HepG2 (cell line): ENCODE data around the gene DAB2IP. TPM values are rescaled to one million over a fixed set of nuclear protein-coding genes. Genes with fewer than 3 reads are reported as not detected.

Experiments used
- AKAP8 ChIP-seq: sonication (generic); formaldehyde crosslinking; IDR thresholded peaks from 2 replicates; pipeline ENCODE4 v1.5.1; 2020; ENCODE audit warnings: mild to moderate bottlenecking, missing genetic modification reagents
- FOXA1 ChIP-seq, 2 experiments: fragments of 450-650 bp in 1 of 2; sonication (generic) in 1 of 2; formaldehyde crosslinking in 1 of 2; IDR thresholded peaks; 2 replicates each; pipeline versions ENCODE4 v1.4.0 to v1.6.1; 2016 to 2020; ENCODE audit warnings: missing genetic modification reagents in 1 of 2
- JUND ChIP-seq: sonication (generic); formaldehyde crosslinking; IDR thresholded peaks from 2 replicates; pipeline ENCODE4 v1.8.0; 2022; ENCODE audit warnings: mild to moderate bottlenecking, missing genetic modification reagents
- KLF13 ChIP-seq: sonication (generic); formaldehyde crosslinking; IDR thresholded peaks from 2 replicates; pipeline ENCODE4 v1.4.0; 2020; ENCODE audit warnings: mild to moderate bottlenecking, missing genetic modification reagents
- NONO ChIP-seq, 2 experiments: fragments of 450-650 bp in 1 of 2; sonication (generic) in 1 of 2; formaldehyde crosslinking in 1 of 2; IDR thresholded peaks in 1 of 2; conservative IDR thresholded peaks in 1 of 2; 2 replicates each; pipeline versions ENCODE4 v1.6.1 to v1.8.0; 2017 to 2022; ENCODE audit warnings: mild to moderate bottlenecking in 1 of 2, missing genetic modification reagents in 1 of 2, moderate library complexity in 1 of 2
- PAXIP1 ChIP-seq: sonication (generic); formaldehyde crosslinking; conservative IDR thresholded peaks from 2 replicates; pipeline ENCODE4 v1.4.0; 2020; ENCODE audit warnings: mild to moderate bottlenecking, missing genetic modification reagents, moderate library complexity
- SIN3A ChIP-seq: IDR thresholded peaks from 2 replicates; pipeline ENCODE4 v1.6.1; 2011; ENCODE audit warnings: low read depth, mild to moderate bottlenecking, control low read depth, low read length, borderline replicate concordance
- SIX1 ChIP-seq: sonication (generic); formaldehyde crosslinking; IDR thresholded peaks from 2 replicates; pipeline ENCODE4 v1.4.0; 2020; ENCODE audit warnings: missing genetic modification reagents, borderline replicate concordance
- SPEN ChIP-seq: sonication (generic); formaldehyde crosslinking; IDR thresholded peaks from 2 replicates; pipeline ENCODE4 v1.5.1; 2020; ENCODE audit warnings: low read depth, mild to moderate bottlenecking, missing genetic modification reagents
- TCF7 ChIP-seq: sonication (generic); IDR thresholded peaks from 2 replicates; pipeline ENCODE4 v1.6.1; 2016; ENCODE audit warnings: antibody characterized with exemption, low read depth
- TEAD3 ChIP-seq: optimal IDR thresholded peaks from 2 replicates; pipeline ENCODE3; 2016; ENCODE audit warnings: borderline replicate concordance
- TFAP4 ChIP-seq: sonication (generic); IDR thresholded peaks from 2 replicates; pipeline ENCODE4 v1.6.1; 2016; ENCODE audit warnings: low read depth, borderline replicate concordance
- THAP9 ChIP-seq: sonication (generic); formaldehyde crosslinking; IDR thresholded peaks from 2 replicates; pipeline ENCODE4; 2020; ENCODE audit warnings: missing genetic modification reagents, mild to moderate bottlenecking, borderline replicate concordance
- ZMYM3 ChIP-seq: sonication (generic); formaldehyde crosslinking; IDR thresholded peaks from 2 replicates; pipeline ENCODE4 v1.5.1; 2020; ENCODE audit warnings: mild to moderate bottlenecking, missing genetic modification reagents
- ZNF34 ChIP-seq: sonication (generic); formaldehyde crosslinking; IDR thresholded peaks from 2 replicates; pipeline ENCODE4 v1.4.0; 2020; ENCODE audit warnings: mild to moderate bottlenecking, missing genetic modification reagents, borderline replicate concordance
- ZNF501 ChIP-seq: sonication (generic); formaldehyde crosslinking; IDR thresholded peaks from 2 replicates; pipeline ENCODE4 v1.5.1; 2020; ENCODE audit warnings: mild to moderate bottlenecking, moderate library complexity, missing genetic modification reagents
- ZNF574 ChIP-seq: sonication (generic); formaldehyde crosslinking; IDR thresholded peaks from 2 replicates; pipeline ENCODE4 v1.4.0; 2020; ENCODE audit warnings: missing genetic modification reagents
- ZNF615 ChIP-seq: sonication (generic); formaldehyde crosslinking; IDR thresholded peaks from 2 replicates; pipeline ENCODE4 v1.5.0; 2020; ENCODE audit warnings: mild to moderate bottlenecking, missing genetic modification reagents, borderline replicate concordance
- ZNF776 ChIP-seq: sonication (generic); formaldehyde crosslinking; IDR thresholded peaks from 2 replicates; pipeline ENCODE4 v1.4.0; 2020; ENCODE audit warnings: mild to moderate bottlenecking, missing genetic modification reagents
- polyA plus RNA-seq, 8 experiments: library from polyadenylated mRNA; depleted of rRNA in 3 of 8; stranded (reverse) in 7 of 8; unstranded in 1 of 8; fragments of >200 nt; fragmentation: Illumina TruSeq in 4 of 8; extraction: Trizol in 4 of 8; gene quantifications; 2 replicates each; pipeline versions ENCODE4 v1.2.1 to v1.2.3, GENCODE V29; 2011 to 2016; ENCODE audit warnings: low read depth in 4 of 8, missing spikeins in 1 of 8, mixed read lengths in 1 of 8; ENCODE audit not compliant: insufficient read depth in 1 of 8
- total RNA-seq, 5 experiments: library from RNA; depleted of rRNA; stranded (reverse); fragments of >200 nt; fragmentation: Illumina TruSeq; extraction: Trizol; gene quantifications; 2 replicates each; pipeline ENCODE4 v1.2.3, GENCODE V29; 2016; ENCODE audit warnings: low read depth in 1 of 5

Gene DAB2IP
- total and polyA plus RNA-seq, 2 of the 13 experiments (the other 11 are each of a cell fraction or from before 2014, with no cell fraction given) = 25.3 to 37.9 TPM

- no peak for TF ChIP-seq FOXA1 (IDR thresholded peaks at IDR 0.05)
- no peak for TF ChIP-seq FOXA1 (CRISPR knock-in tag; IDR thresholded peaks at IDR 0.05)
- TF ChIP-seq ZNF34 (CRISPR knock-in tag) = no peak
- TF ChIP-seq NONO (IDR thresholded peaks at IDR 0.05) = no peak
- TF ChIP-seq NONO (CRISPR knock-in tag; conservative IDR thresholded peaks at IDR 0.05) = no peak
- no peak for TF ChIP-seq SIX1 (CRISPR knock-in tag)
- peak; percentile 55; the same call in 1 of the 2 replicates for TF ChIP-seq TCF7
- no peak for TF ChIP-seq KLF13 (CRISPR knock-in tag)
- TF ChIP-seq SPEN = no peak
- peak; percentile 63 for TF ChIP-seq JUND (CRISPR knock-in tag)
- peak; percentile 87 for TF ChIP-seq TEAD3 (CRISPR knock-in tag)
- no peak for TF ChIP-seq PAXIP1 (CRISPR knock-in tag)
- no peak for TF ChIP-seq ZNF615 (CRISPR knock-in tag)
- no peak for TF ChIP-seq AKAP8 (CRISPR knock-in tag)
- TF ChIP-seq ZNF574 (CRISPR knock-in tag) = no peak
- TF ChIP-seq TFAP4 = peak; percentile 95
- 0 out of 2 replicates have a peak, but pooled peaks have one; percentile 37 for TF ChIP-seq SIN3A
- no peak for TF ChIP-seq THAP9 (CRISPR knock-in tag)
- TF ChIP-seq ZNF776 = no peak
- no peak for TF ChIP-seq ZNF501 (CRISPR knock-in tag)
- no peak for TF ChIP-seq ZMYM3 (CRISPR knock-in tag)
Measured at GRCh38 chr9:121692606-121693387, 41.4 kb downstream of the DAB2IP start (continued).
